Measurements from ENCODE around the gene TBC1D22A.

Gene TBC1D22A

DNA sequence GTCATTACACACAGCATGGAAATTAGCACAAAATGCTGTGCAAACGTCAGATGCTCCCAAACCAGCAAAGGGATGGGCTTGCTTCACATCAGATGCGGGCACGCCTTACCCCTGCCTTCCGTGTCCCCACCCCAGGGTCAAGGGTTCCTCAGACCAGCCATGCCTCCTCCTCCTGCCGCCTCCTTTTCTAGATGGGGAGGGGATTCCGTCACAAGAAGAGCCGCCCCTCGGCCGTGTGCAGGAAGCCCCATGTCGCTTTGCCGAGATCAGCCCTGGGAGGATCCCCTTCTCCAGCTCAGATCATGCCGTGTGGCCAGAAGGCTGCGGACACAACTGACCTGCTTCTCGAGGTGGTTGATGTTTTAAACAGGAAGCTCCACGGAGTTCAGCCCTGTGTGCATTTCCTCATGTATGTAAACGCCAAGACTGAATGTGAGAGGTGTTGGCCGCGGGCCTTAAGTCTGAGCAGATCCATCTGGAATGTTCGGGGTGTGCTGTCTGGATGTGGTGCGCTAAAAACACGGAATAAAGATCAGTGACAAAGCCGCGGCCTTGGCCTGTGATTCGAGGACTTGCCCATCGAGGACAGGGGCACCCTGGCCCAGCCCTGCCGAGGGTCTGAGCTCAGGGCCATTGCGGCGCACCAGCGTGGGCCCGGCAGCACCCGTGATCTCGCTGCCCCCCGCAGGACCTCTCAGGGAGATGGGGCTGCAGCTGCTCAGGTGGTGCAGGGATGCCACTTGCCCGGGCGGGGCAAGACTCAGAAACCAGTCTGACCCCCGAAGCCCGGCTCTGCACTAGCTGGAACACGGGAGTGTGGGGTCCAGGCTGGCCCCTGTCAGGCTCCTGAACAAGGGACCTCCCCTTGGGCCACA, 412.9 kb downstream of the TBC1D22A start:
- H3K79me1 ChIP-seq (ENCODE audit: low read length), result no peaks in the 10 kb centered on the region
- H3K9ac ChIP-seq (ENCODE audit: low read length), result no peak overlapping the region
- no peaks in the 10 kb centered on the region for H3K79me2 ChIP-seq (ENCODE audit: control insufficient read depth, insufficient read depth, low read length)
- H4K8ac ChIP-seq (ENCODE audit: low read depth, low read length), result no peak overlapping the region
- no peak for DNase-seq
- no peak overlapping the region for H2BK15ac ChIP-seq (replicated peaks; ENCODE audit: low read depth)
- no peak overlapping the region for H3K56ac ChIP-seq (ENCODE audit: low read length)
- H2BK5ac ChIP-seq (ENCODE audit: low read length), result no peak overlapping the region
- H4K5ac ChIP-seq (ENCODE audit: low read length), result no peak overlapping the region
- H3K23ac ChIP-seq (ENCODE audit: low read length), result no peak overlapping the region
- no peak overlapping the region for H2BK120ac ChIP-seq (ENCODE audit: low read depth, low read length)
- no peak overlapping the region for H3K18ac ChIP-seq (ENCODE audit: low read length)
- H3K27ac ChIP-seq (ENCODE audit: low read depth, low read length), result no peak overlapping the region
- no peaks in the 10 kb centered on the region for H3K27me3 ChIP-seq (ENCODE audit: insufficient read depth, low read length, poor library complexity)
- no peak overlapping the region for H3K4me2 ChIP-seq (ENCODE audit: low read length)
- H3K4me3 ChIP-seq (ENCODE audit: low read length), result no peak overlapping the region
- H3K4ac ChIP-seq (ENCODE audit: low read depth, low read length), result no peak overlapping the region
- H2AK5ac ChIP-seq (ENCODE audit: low read length), result no peak overlapping the region
- no peaks in the 10 kb centered on the region for H3K4me1 ChIP-seq (ENCODE audit: control insufficient read depth, low read depth, low read length)
- H3K36me3 ChIP-seq (ENCODE audit: control insufficient read depth, insufficient read depth, low read length), result no peaks in the 10 kb centered on the region
- WGBS (ENCODE audit: extremely low coverage, insufficient coverage, low lambda C conversion rate), result no CpG with 5 or more reads among the region's 38 CpGs

DNA sequence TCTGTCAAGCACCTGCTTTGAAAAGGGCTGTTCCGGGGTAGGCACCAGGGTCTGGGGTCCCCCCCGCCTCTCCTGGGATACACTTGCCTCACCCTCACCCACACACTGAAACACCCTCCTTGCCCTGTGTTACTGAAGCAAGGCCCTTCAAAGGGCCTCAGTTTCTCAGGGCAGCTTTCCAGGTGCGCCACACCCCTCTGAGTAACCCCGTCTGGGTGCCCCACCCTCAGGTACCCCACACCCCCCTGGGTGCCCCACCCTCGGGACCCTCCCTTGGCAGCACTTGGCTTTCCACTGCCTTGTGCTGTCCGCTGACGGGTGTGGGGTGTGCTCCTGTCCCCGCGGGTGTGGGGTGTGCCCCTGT, 413.6 kb downstream of the TBC1D22A start:
- DNase-seq, result no peak
- Histone ChIP-seq H4K8ac (ENCODE audit: low read depth, low read length) (no peak overlapping the region), H3K27ac (ENCODE audit: low read depth, low read length) (no peak overlapping the region), H3K4ac (ENCODE audit: low read depth, low read length) (no peak overlapping the region), H2AK5ac (ENCODE audit: low read length) (no peak overlapping the region), H3K4me3 (ENCODE audit: low read length) (no peak overlapping the region), H3K18ac (ENCODE audit: low read length) (no peak overlapping the region), H3K9ac (ENCODE audit: low read length) (no peak overlapping the region), H2BK15ac (replicated peaks; ENCODE audit: low read depth) (no peak overlapping the region), H3K56ac (ENCODE audit: low read length) (no peak overlapping the region), H3K36me3 (ENCODE audit: control insufficient read depth, insufficient read depth, low read length) (no peaks in the 10 kb centered on the region), H3K4me1 (ENCODE audit: control insufficient read depth, low read depth, low read length) (no peaks in the 10 kb centered on the region), H3K79me1 (ENCODE audit: low read length) (no peaks in the 10 kb centered on the region), H2BK120ac (ENCODE audit: low read depth, low read length) (no peak overlapping the region), H3K23ac (ENCODE audit: low read length) (no peak overlapping the region), H3K4me2 (ENCODE audit: low read length) (no peak overlapping the region), H4K5ac (ENCODE audit: low read length) (no peak overlapping the region), H2BK5ac (ENCODE audit: low read length) (no peak overlapping the region), H3K27me3 (ENCODE audit: insufficient read depth, low read length, poor library complexity) (no peaks in the 10 kb centered on the region), H3K79me2 (ENCODE audit: control insufficient read depth, insufficient read depth, low read length) (no peaks in the 10 kb centered on the region)
- no CpG with 5 or more reads among the region's 9 CpGs for WGBS (ENCODE audit: extremely low coverage, insufficient coverage, low lambda C conversion rate)

DNA sequence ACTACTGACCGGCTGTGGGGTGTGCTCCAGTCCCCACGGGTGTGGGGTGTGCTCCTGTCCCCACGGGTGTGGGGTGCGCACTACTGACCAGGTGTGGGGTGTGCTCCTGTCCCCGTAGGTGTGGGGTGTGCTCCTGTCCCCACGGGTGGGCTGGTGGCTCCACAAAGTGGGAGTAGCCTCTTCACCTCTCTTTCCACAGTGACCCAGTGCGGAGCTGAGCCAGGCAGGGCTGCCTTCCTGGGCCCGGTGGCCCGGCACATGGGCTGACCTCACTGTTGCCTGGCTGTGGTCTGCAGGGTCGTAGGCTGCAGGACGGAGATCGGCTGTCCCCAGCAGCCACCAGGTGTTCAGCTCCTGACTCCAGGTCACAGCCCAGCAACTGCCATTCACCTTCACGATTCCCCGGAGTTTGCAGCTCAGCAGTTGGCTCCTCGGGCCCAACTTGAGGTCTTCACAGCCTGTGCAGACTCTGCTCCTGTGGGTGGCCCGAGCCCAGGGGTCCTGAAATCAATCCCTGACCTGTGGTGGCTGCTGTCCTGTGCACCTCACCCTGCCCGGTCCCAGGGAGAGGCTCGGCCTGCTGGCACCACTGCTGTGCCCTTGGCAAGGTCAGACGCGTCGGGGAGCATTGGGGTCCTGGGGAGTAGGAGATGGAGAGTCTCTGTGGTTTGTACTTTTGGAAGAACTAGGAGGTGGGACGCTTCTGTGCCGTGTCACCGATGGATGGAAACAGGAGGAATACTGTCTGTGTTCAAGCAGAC, 414.3 kb downstream of the TBC1D22A start:
- Histone ChIP-seq H3K36me3 (ENCODE audit: control insufficient read depth, insufficient read depth, low read length) (no peaks in the 10 kb centered on the region), H3K79me1 (ENCODE audit: low read length) (no peaks in the 10 kb centered on the region), H3K27ac (ENCODE audit: low read depth, low read length) (no peak overlapping the region), H3K18ac (ENCODE audit: low read length) (no peak overlapping the region), H2BK120ac (ENCODE audit: low read depth, low read length) (no peak overlapping the region), H3K4me3 (ENCODE audit: low read length) (no peak overlapping the region), H3K23ac (ENCODE audit: low read length) (no peak overlapping the region), H4K8ac (ENCODE audit: low read depth, low read length) (no peak overlapping the region), H3K56ac (ENCODE audit: low read length) (no peak overlapping the region), H2BK5ac (ENCODE audit: low read length) (no peak overlapping the region), H3K4me2 (ENCODE audit: low read length) (no peak overlapping the region), H3K27me3 (ENCODE audit: insufficient read depth, low read length, poor library complexity) (no peaks in the 10 kb centered on the region), H2BK15ac (replicated peaks; ENCODE audit: low read depth) (no peak overlapping the region), H4K5ac (ENCODE audit: low read length) (no peak overlapping the region), H3K4me1 (ENCODE audit: control insufficient read depth, low read depth, low read length) (no peaks in the 10 kb centered on the region), H3K79me2 (ENCODE audit: control insufficient read depth, insufficient read depth, low read length) (no peaks in the 10 kb centered on the region), H3K9ac (ENCODE audit: low read length) (no peak overlapping the region), H3K4ac (ENCODE audit: low read depth, low read length) (no peak overlapping the region), H2AK5ac (ENCODE audit: low read length) (no peak overlapping the region)
- WGBS (ENCODE audit: extremely low coverage, insufficient coverage, low lambda C conversion rate), result no CpG with 5 or more reads among the region's 24 CpGs
- DNase-seq, result no peak

DNA sequence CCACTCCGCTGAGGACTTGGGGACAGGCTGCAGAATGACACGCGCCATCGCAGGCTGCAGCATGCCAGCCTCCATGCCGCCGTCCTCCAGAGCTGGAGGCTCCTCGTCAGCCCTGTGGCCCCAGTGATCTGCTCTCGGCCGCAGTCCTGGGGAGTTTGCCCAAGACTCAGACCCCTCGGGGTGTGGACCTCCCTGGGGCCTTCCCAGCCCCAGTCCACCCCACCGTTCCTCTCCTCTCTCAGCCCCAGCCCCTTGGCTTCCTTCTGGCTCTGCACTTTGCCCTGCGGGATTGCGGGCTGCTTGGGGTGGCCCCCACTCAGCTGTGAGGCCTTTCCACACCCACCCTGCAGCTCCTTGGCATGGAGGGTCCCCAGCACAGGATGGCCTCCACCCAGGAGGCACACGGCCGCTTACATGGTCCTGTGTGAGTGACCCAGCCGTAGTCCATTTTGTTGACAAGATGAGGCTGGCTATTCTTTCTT, 414.9 kb downstream of the TBC1D22A start:
- H3K79me1 ChIP-seq (ENCODE audit: low read length), result no peaks in the 10 kb centered on the region
- no peak overlapping the region for H3K4ac ChIP-seq (ENCODE audit: low read depth, low read length)
- H2BK15ac ChIP-seq (replicated peaks; ENCODE audit: low read depth), result no peak overlapping the region
- no peaks in the 10 kb centered on the region for H3K79me2 ChIP-seq (ENCODE audit: control insufficient read depth, insufficient read depth, low read length)
- no peak overlapping the region for H3K27ac ChIP-seq (ENCODE audit: low read depth, low read length)
- no peaks in the 10 kb centered on the region for H3K27me3 ChIP-seq (ENCODE audit: insufficient read depth, low read length, poor library complexity)
- no peak overlapping the region for H2BK5ac ChIP-seq (ENCODE audit: low read length)
- H3K4me3 ChIP-seq (ENCODE audit: low read length), result no peak overlapping the region
- H4K8ac ChIP-seq (ENCODE audit: low read depth, low read length), result no peak overlapping the region
- DNase-seq, result no peak
- H3K18ac ChIP-seq (ENCODE audit: low read length), result no peak overlapping the region
- no CpG with 5 or more reads among the region's 16 CpGs for WGBS (ENCODE audit: extremely low coverage, insufficient coverage, low lambda C conversion rate)
- no peaks in the 10 kb centered on the region for H3K4me1 ChIP-seq (ENCODE audit: control insufficient read depth, low read depth, low read length)
- H3K9ac ChIP-seq (ENCODE audit: low read length), result no peak overlapping the region
- H3K23ac ChIP-seq (ENCODE audit: low read length), result no peak overlapping the region
- no peak overlapping the region for H2AK5ac ChIP-seq (ENCODE audit: low read length)
- H3K4me2 ChIP-seq (ENCODE audit: low read length), result no peak overlapping the region
- H3K36me3 ChIP-seq (ENCODE audit: control insufficient read depth, insufficient read depth, low read length), result no peaks in the 10 kb centered on the region
- H2BK120ac ChIP-seq (ENCODE audit: low read depth, low read length), result no peak overlapping the region
- H4K5ac ChIP-seq (ENCODE audit: low read length), result no peak overlapping the region
- no peak overlapping the region for H3K56ac ChIP-seq (ENCODE audit: low read length)

DNA sequence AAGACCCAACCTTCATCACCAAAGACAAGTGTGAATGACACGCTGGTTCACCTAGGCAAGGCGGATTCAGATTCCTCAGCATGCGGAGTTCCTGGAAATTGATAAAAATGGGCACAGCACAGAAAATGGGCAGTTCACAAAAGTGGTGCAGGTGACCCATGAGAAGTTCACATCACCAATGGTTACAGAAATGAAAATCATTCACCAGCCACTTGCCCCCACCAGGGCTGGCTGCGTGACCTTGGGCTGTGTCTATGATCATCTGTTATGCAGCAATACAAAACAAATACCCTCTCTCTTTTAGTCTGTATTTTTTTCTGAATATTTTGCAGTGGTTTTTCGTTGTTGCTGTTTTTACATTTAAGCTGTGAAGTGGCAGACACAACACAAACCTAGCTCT, 415.9 kb downstream of the TBC1D22A start:
- H3K36me3 ChIP-seq (ENCODE audit: control insufficient read depth, insufficient read depth, low read length), result no peaks in the 10 kb centered on the region
- no peak overlapping the region for H3K4me3 ChIP-seq (ENCODE audit: low read length)
- no peak overlapping the region for H2BK15ac ChIP-seq (replicated peaks; ENCODE audit: low read depth)
- no peak overlapping the region for H2AK5ac ChIP-seq (ENCODE audit: low read length)
- H3K56ac ChIP-seq (ENCODE audit: low read length), result no peak overlapping the region
- H3K4me1 ChIP-seq (ENCODE audit: control insufficient read depth, low read depth, low read length), result no peaks in the 10 kb centered on the region
- no peak overlapping the region for H3K4me2 ChIP-seq (ENCODE audit: low read length)
- H3K27me3 ChIP-seq (ENCODE audit: insufficient read depth, low read length, poor library complexity), result no peaks in the 10 kb centered on the region
- no CpG with 5 or more reads among the region's 5 CpGs for WGBS (ENCODE audit: extremely low coverage, insufficient coverage, low lambda C conversion rate)
- no peak overlapping the region for H3K18ac ChIP-seq (ENCODE audit: low read length)
- H3K27ac ChIP-seq (ENCODE audit: low read depth, low read length), result no peak overlapping the region
- no peak overlapping the region for H4K5ac ChIP-seq (ENCODE audit: low read length)
- no peak overlapping the region for H3K23ac ChIP-seq (ENCODE audit: low read length)
- DNase-seq, result no peak
- no peak overlapping the region for H2BK5ac ChIP-seq (ENCODE audit: low read length)
- H3K79me2 ChIP-seq (ENCODE audit: control insufficient read depth, insufficient read depth, low read length), result no peaks in the 10 kb centered on the region
- no peaks in the 10 kb centered on the region for H3K79me1 ChIP-seq (ENCODE audit: low read length)
- no peak overlapping the region for H2BK120ac ChIP-seq (ENCODE audit: low read depth, low read length)
- H4K8ac ChIP-seq (ENCODE audit: low read depth, low read length), result no peak overlapping the region
- no peak overlapping the region for H3K4ac ChIP-seq (ENCODE audit: low read depth, low read length)
- no peak overlapping the region for H3K9ac ChIP-seq (ENCODE audit: low read length)

All from mesendoderm (in vitro differentiated cells).